IPS-18c (cell line): ENCODE measurements around the gene GSC2.

Source experiments
- H3K4me3 ChIP-seq: 2 replicates; pipeline ENCODE4 v1.7.0; 2013; ENCODE audit warnings: low read depth, mild to moderate bottlenecking, low read length, moderate library complexity; ENCODE audit not compliant: insufficient read depth
- H3K9me3 ChIP-seq: one replicate; pipeline ENCODE4 v1.6.1; 2013; ENCODE audit warnings: mild to moderate bottlenecking, low read length, moderate library complexity; ENCODE audit not compliant: control insufficient read depth, insufficient read depth

The GSC2 gene

DNA sequence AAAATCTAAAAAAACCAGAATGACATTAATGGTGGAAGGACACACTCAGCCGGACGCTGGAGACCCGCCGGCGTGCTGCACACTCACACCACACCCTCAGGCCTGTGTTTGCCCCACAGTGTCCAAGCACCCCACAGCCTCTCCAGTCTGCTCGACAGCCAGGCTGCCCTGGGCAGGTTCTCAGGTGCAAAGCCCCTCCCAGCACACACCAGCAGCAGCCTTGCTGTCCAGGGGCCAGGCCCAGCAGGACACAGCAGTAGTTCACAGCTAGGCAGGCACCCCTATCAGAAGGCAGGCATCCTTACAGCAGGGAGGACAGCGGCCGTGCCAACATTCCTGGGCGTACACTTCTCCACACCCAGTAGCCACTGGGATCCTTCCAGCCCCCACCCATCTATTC is 30.1 kb upstream of the GSC2 start:
- Histone ChIP-seq H3K9me3 (no peaks in the 10 kb centered on the region), H3K4me3 (no peak overlapping the region)

DNA sequence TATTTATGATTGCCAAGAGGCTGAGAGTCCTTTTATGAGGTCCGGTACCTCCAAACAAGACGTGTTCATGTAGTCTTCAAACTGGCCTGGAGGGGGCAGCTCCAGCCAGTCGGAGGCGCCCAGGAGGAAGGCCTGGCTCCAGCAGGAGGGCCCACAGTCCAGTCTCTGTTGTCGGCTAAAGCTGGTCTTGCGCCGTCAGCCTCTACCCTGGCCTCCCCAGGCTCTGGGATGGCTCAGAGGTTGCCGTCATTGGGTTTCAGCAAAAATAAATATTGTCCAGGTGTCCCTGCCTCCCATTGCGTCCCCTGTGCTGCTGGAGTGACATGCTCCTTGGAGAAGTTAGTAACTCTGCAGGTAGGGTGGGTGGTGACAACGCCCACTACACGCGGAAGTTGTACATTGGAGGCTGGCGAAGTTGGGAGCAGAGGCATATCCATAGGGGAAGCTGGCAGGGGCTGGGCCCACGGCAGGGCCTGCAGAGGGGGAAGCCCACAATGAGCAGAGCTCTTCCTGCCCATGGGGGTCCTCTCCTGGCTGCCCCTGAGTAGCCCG is 29.5 kb upstream of the GSC2 start:
- Histone ChIP-seq H3K9me3 (no peaks in the 10 kb centered on the region), H3K4me3 (peak overlapping the region; percentile 76; the same call in 1 of the 2 replicates)

DNA sequence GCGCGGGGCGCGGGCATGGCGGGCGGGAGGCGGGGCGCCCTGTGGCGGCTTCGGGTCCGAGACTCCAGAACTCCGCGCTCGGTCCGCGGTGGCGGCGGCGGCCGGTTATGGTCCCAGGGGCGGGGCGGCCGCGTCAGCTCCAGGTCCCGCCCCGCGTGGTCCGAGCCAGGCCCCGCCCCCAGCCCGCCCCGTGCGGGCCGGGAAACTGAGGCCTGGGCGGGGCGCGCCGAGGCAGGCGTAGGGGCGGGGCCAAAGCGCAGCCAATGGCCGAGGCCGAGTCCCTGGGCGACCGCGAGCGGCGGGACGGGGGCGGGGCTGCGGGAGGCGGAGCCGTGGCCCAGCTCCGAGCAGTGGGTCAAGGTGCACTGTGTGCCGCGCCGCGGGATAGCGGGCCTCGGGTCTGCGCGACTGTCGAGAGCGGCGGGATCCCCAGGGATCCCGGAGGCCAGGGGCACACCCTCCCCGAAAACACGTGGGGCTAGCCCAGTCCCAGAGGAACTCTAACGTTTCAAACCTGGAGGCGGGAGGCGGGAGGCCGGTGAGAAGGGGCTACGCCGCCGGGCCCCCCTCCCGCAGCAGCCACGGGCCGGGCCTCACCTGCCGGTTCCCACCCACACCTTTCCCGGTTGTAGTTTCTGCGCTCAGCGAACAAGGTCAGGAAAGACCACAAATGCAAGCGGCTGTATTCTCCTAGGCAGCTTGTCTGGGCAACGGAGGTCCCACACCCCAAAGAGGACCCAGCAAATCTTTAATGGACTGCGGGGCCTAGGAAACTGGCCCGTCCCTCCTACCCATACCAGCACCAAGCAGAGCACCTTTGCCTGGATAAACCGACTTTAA is 28.8 kb upstream of the GSC2 start, which contains the start of gene SLC25A1:
TSS of gene SLC25A1 (minus strand) at position 80 of the 840 bp plus-strand sequence. CDS start at position 17, 63 bp downstream.
- Histone ChIP-seq H3K4me3 (peak within 1 kb of the TSS; percentile 89), H3K9me3 (no peaks in the 10 kb centered on the region)

DNA sequence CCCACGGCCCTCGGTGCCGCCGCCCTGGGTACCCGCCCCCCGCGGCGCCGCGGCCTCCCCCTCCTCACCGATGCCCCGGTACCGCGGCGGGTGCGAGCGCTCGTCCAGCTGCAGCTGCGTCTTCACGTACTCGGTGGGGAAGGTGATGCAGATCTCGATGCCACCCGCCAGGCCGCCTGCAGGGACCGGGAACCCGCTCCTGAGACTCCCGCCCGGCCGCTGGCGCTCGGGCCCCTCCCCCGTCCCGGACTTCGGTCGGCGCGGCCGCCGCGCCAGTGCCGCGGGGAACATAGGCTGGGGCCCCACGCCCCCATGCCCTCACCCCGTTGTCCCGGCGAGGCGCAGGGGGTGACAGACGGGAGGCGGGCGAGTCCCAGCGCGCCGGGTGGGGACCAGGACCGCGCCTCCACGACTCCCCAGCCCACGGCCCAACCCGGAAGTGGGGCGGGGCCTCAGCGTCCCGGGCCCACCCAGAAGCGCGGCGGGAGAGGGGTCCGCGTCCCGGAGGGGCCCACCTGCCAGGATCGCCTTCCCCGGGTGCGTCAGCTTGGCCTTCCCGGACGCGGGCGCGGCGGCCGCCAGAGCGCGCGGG is 28.1 kb upstream of the GSC2 start:
- no peaks in the 10 kb centered on the region for H3K9me3 ChIP-seq
- H3K4me3 ChIP-seq = peak overlapping the region; percentile 89

DNA sequence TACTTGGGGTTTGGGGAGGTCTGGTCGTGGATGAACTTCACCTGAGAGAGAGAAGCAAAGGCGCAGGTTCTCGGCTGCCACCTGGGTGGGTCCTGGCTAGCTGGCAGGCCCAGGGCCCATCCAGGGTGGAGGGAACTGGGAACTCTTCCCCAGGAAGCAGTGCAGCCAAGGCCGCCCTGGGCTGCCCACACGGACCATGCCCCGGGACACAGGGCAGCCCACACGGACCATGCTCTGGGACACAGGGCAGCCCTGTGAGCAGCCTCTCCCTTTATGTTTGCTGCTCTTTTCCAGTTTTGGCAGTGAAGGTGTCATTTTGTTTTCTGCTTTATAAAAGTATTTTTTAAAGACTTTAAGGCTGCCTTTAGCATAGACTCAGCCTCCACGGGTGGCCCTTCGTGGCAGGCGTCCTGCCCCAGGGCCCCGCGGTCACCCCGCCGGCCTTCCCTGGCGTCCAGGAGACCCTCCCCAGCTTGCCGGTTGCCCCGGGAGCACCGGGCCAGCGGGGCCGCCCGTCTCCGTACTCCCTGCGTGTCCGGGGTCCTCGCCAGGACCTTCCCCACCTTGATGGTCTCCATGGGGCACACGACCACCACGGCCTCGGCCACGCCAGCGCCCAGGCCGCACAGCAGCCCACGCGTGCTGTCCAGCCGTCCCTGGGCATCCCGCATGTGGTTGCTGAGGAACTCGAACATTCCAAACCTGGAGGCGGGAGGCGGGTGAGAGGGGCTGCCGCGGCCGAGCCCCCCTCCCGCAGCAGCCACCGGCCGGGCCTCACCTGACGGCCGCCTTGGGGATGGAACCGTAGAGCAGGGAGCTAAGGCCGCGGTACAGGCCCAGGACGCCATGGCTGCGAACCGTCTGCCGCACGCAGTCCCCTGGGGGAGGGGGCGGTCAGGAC is 27.3 kb upstream of the GSC2 start:
- H3K4me3 ChIP-seq = peak overlapping the region; percentile 89
- no peaks in the 10 kb centered on the region for H3K9me3 ChIP-seq

GRCh38 chr22:19176732-19177131 is 26.6 kb upstream of the GSC2 start:
- Histone ChIP-seq H3K9me3 (no peaks in the 10 kb centered on the region), H3K4me3 (peak overlapping the region; percentile 89)

DNA sequence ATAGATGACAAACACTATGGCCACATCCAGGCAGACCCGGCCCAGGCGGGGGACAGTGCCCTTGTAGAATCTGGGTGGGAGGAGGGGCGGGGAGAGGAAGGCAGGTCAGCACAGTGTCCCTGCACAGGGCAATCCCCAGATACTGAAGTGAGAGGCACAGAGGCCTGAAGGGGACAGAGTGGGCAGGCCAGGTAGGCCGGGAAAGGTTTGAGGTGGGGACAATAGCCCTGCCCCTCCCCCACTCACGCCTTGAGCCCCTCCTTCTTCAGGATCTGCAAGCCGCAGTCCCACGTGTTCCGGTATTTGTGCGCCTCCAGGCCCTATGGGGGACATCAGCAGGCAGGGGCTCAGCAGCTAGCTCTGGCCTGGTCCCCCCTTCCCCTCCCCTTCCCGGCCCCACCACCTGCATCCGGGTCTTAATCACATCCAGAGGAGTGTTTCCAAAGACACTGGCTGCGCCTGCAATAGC is 26.1 kb upstream of the GSC2 start:
- Histone ChIP-seq H3K9me3 (no peaks in the 10 kb centered on the region), H3K4me3 (no peak overlapping the region)

GRCh38 chr22:19175602-19176174 is 25.6 kb upstream of the GSC2 start:
- H3K4me3 ChIP-seq = no peak overlapping the region; the same call in 1 of the 2 replicates
- no peaks in the 10 kb centered on the region for H3K9me3 ChIP-seq

- Histone ChIP-seq H3K4me3 (no peak overlapping the region), H3K9me3 (no peaks in the 10 kb centered on the region)
Measured at GRCh38 chr22:19175026-19175601, 25.0 kb upstream of the GSC2 start.

DNA sequence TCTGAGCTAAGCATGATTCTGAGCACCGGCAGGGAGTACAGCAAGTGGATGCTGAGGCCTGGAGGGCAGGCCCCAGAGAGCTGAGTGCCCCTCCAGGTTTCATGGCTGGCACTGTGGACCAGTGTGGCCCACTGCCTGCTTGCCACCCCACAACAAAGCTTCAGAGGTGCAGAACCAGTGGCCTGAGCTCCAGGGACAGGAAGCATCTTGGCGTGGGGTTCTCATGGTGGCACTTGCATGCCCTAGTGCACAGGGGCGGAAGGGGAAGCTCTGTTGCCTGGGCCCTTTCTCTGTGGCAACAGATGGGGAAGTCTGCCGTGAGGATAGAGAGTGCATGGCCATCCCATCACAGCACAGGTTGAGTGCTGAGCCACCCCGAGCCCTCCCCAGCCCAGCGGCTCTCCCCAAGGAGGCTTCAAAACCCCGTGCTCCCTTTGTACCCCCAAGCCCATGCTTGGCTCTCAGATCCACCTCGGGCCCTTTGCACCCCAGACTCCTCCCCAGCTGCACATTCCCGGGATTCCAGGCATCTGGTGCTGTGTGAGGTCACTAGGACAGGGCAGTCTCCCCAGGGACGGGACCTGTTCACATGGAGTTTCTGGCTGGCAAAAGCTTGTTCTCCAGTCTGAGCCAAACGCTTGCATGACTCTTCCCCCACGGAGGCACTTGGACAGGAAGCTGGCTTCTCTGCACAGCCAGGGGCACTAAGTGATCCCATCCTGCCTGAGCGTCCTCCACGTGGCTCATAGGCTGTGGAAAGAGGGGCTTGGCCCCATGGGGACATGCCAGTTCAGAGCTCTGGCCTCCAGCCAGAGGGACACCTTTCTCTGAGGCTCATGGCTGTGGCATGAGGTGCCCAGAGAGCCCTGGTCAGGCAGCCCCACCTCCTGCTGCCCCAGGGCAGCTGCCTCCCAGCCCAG is 24.3 kb upstream of the GSC2 start:
- peak overlapping the region; percentile 15; the same call in 1 of the 2 replicates for H3K4me3 ChIP-seq
- no peaks in the 10 kb centered on the region for H3K9me3 ChIP-seq

GRCh38 chr22:19173047-19174035 is 23.2 kb upstream of the GSC2 start:
- no peak overlapping the region; the same call in 1 of the 2 replicates for H3K4me3 ChIP-seq
- H3K9me3 ChIP-seq = no peaks in the 10 kb centered on the region

GRCh38 chr22:19172213-19173046 is 22.3 kb upstream of the GSC2 start:
- peak overlapping the region; percentile 94 for H3K4me3 ChIP-seq
- H3K9me3 ChIP-seq = no peaks in the 10 kb centered on the region

- peak overlapping the region; percentile 55; the same call in 1 of the 2 replicates for H3K4me3 ChIP-seq
- no peaks in the 10 kb centered on the region for H3K9me3 ChIP-seq
Measured at GRCh38 chr22:19169947-19170318, 19.8 kb upstream of the GSC2 start.
